ENCODE measurements around the gene OR8G1.

OR8G1 gene, protein sequence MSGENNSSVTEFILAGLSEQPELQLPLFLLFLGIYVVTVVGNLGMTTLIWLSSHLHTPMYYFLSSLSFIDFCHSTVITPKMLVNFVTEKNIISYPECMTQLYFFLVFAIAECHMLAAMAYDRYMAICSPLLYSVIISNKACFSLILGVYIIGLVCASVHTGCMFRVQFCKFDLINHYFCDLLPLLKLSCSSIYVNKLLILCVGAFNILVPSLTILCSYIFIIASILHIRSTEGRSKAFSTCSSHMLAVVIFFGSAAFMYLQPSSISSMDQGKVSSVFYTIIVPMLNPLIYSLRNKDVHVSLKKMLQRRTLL

DNA sequence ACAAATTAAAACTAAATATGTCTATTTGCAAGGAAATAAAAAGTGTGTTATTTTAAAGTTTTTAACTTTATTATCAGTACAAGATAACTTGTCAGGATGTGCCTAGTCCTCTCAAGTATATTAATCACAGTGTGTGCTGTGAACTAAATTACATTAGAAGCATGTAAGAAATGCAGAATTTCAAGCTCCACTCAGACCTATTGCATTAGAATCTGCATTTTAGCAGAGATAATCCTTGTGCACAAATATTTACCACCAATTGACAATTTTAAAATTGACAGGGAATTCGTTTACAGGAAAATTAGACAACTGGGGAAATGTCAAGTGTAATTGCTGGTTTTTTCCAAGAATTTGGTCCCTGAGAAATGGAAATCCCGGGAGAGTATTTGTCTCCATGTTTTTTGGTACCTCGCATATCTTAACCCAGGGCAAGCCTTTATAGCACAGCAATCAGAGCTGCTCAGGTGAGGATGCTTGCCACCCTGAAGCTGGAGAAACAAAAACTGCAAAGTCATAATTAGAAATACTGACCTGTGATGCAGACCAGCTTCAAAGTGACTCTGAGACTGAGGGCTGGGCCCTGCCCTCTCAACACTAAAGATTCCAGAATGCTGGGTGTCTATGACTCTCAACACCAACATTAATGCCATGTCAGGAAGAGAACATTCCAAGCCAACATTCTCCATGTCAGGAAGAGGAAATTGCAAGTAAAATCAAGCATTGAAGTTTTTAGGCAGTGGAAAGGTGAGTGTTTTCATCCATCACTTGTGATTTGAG lies at the start of gene OR8G1:
OR8G1 (plus strand) TSS at position 475 of the 777 bp plus-strand sequence. CDS start 8,581 bp downstream, outside the sequence.
- no peaks in the 10 kb centered on the region for H3F3A ChIP-seq (ENCODE audit: insufficient read depth)
- H3K9me2 ChIP-seq (replicated peaks; ENCODE audit: insufficient read depth, low read length): no peaks in the 10 kb centered on the region
- H2AFZ ChIP-seq (ENCODE audit: low read depth, low read length, severe bottlenecking): no peak within 1 kb of the TSS
- H3K4me3 ChIP-seq (ENCODE audit: insufficient read depth, low read length, poor library complexity, severe bottlenecking): no peak within 1 kb of the TSS
- H3K27me3 ChIP-seq (ENCODE audit: low read length): no peaks in the 10 kb centered on the region
- no peaks in the 10 kb centered on the region for H3K9me3 ChIP-seq (ENCODE audit: insufficient read depth, low read length)
- no peak within 1 kb of the TSS for H3K4me2 ChIP-seq (ENCODE audit: low read depth, low read length, poor library complexity, severe bottlenecking)
- no peak within 1 kb of the TSS for H3K9ac ChIP-seq (ENCODE audit: low read length)
- no peaks in the 10 kb centered on the region for H3K36me3 ChIP-seq (ENCODE audit: low read length)
- no peaks in the 10 kb centered on the region for H3K79me2 ChIP-seq (ENCODE audit: insufficient read depth, low read length)
- H3K27ac ChIP-seq (ENCODE audit: low read depth, low read length): no peak within 1 kb of the TSS
- TF ChIP-seq, protein P1, sequence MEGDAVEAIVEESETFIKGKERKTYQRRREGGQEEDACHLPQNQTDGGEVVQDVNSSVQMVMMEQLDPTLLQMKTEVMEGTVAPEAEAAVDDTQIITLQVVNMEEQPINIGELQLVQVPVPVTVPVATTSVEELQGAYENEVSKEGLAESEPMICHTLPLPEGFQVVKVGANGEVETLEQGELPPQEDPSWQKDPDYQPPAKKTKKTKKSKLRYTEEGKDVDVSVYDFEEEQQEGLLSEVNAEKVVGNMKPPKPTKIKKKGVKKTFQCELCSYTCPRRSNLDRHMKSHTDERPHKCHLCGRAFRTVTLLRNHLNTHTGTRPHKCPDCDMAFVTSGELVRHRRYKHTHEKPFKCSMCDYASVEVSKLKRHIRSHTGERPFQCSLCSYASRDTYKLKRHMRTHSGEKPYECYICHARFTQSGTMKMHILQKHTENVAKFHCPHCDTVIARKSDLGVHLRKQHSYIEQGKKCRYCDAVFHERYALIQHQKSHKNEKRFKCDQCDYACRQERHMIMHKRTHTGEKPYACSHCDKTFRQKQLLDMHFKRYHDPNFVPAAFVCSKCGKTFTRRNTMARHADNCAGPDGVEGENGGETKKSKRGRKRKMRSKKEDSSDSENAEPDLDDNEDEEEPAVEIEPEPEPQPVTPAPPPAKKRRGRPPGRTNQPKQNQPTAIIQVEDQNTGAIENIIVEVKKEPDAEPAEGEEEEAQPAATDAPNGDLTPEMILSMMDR (IDR thresholded peaks at IDR 0.05; ENCODE audit: insufficient read depth, low read length, poor library complexity, severe bottlenecking): no peak
- TF ChIP-seq EZH2phosphoT487 (conservative IDR thresholded peaks at IDR 0.05; ENCODE audit: low read length): no peak
- no peaks in the 10 kb centered on the region for H4K20me1 ChIP-seq (ENCODE audit: low read depth, low read length)

DNA sequence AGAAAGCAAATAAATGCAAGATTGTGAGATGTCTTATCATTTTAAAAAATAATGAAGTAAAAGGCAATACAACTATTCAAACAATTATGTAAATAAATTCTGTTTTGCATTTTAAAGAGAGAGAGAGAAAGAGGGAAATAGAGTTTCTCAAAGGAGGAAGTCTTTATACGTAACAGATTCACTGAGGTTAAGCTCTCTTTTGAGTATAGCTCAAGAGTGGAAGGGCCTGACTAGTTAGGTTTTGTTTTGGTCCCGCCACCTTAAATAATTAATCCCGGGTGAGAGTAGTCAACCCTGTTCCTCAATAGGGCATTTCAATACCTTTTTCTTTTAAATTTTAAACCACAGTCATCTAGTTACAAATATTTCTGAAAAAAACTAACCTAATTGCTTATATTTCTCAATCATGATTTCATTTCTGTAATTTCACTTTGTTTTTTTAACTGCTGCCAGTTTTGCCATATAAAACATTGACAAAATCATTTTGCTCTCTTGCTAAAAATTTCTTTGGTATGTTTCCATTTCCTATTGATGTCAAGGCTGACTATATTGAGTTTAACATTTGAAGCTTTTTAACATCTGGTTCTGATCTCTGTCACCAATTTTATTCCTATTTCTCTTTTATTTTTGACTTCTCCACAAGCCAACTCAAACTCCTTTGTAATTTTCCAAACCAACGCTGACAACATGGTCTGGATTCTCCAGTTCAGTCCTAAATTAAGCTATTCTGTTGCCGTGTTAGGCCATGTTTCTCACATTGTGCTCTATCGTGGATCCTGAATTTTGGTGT lies 47.5 kb upstream of the OR8G1 start:
- no peak for TF ChIP-seq EZH2phosphoT487 (conservative IDR thresholded peaks at IDR 0.05; ENCODE audit: low read length)
- TF ChIP-seq, protein P1 (IDR thresholded peaks at IDR 0.05; ENCODE audit: insufficient read depth, low read length, poor library complexity, severe bottlenecking): no peak
- no peaks in the 10 kb centered on the region for H3K36me3 ChIP-seq (ENCODE audit: low read length)
- no peaks in the 10 kb centered on the region for H3K9me2 ChIP-seq (replicated peaks; ENCODE audit: insufficient read depth, low read length)
- no peak overlapping the region for H3K9ac ChIP-seq (ENCODE audit: low read length)
- H3K27ac ChIP-seq (ENCODE audit: low read depth, low read length): no peak overlapping the region
- H3K27me3 ChIP-seq (ENCODE audit: low read length): no peaks in the 10 kb centered on the region
- no peaks in the 10 kb centered on the region for H3F3A ChIP-seq (ENCODE audit: insufficient read depth)
- no peak overlapping the region for H3K4me2 ChIP-seq (ENCODE audit: low read depth, low read length, poor library complexity, severe bottlenecking)
- H2AFZ ChIP-seq (ENCODE audit: low read depth, low read length, severe bottlenecking): no peak overlapping the region
- no peaks in the 10 kb centered on the region for H4K20me1 ChIP-seq (ENCODE audit: low read depth, low read length)
- H3K9me3 ChIP-seq (ENCODE audit: insufficient read depth, low read length): no peaks in the 10 kb centered on the region
- no peak overlapping the region for H3K4me3 ChIP-seq (ENCODE audit: insufficient read depth, low read length, poor library complexity, severe bottlenecking)
- no peaks in the 10 kb centered on the region for H3K79me2 ChIP-seq (ENCODE audit: insufficient read depth, low read length)

DNA sequence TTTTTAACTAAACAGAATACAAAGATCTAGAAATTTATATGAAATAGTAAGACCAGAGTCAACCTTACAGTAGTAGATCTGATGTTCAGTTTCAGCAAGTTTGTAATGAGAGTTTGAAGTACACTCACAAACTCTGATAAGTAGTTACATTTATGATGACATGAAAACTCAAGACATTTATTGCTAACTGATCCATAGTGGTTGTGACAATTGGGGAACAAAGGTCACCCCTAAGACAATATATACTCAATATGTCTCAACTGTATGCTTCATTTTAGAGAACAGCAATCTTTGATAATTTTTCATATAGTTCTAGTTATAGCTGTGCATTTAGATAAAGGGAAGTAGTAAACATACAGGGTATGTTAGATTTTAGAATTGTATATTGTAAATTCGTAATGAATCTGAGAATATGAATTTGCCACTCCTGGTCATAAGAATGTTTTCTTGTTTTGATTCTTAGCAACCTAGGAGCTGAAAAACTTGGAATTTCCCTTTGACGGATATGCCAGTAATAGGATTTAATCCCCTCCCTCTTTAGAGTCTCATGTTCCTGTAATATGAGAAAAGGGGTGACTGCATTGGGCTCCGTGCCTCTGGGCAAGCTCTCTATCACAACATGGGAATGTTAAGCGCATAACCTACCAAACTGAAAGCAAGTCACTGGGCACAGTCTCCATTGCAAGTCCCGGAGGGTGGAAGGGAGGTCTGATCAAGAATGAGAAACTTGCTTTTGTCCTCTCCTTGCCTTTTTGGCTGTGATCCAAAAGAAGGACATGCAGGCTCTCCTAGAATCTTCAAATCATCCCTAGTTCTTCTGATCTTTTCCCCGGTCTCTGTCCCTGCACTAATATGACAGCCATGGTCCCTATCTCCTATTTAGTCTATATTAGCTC lies 46.4 kb upstream of the OR8G1 start:
- Histone ChIP-seq H3K9me3 (ENCODE audit: insufficient read depth, low read length) (no peaks in the 10 kb centered on the region), H3K9ac (ENCODE audit: low read length) (no peak overlapping the region), H4K20me1 (ENCODE audit: low read depth, low read length) (no peaks in the 10 kb centered on the region), H3K4me3 (ENCODE audit: insufficient read depth, low read length, poor library complexity, severe bottlenecking) (no peak overlapping the region), H3K27ac (ENCODE audit: low read depth, low read length) (no peak overlapping the region), H3K79me2 (ENCODE audit: insufficient read depth, low read length) (no peaks in the 10 kb centered on the region), H2AFZ (ENCODE audit: low read depth, low read length, severe bottlenecking) (no peak overlapping the region), H3K27me3 (ENCODE audit: low read length) (no peaks in the 10 kb centered on the region), H3K4me2 (ENCODE audit: low read depth, low read length, poor library complexity, severe bottlenecking) (no peak overlapping the region), H3K9me2 (replicated peaks; ENCODE audit: insufficient read depth, low read length) (no peaks in the 10 kb centered on the region), H3K36me3 (ENCODE audit: low read length) (no peaks in the 10 kb centered on the region), H3F3A (ENCODE audit: insufficient read depth) (no peaks in the 10 kb centered on the region)
- TF ChIP-seq EZH2phosphoT487 (conservative IDR thresholded peaks at IDR 0.05; ENCODE audit: low read length): no peak
- TF ChIP-seq, protein P1 (IDR thresholded peaks at IDR 0.05; ENCODE audit: insufficient read depth, low read length, poor library complexity, severe bottlenecking): no peak

Data from SU-DHL-6 (cell line).